Ishikawa (cell line): ENCODE measurements around the gene EHD1.

Experiments used
- CEBPB ChIP-seq: IDR thresholded peaks from 2 replicates; pipeline ENCODE4 v1.6.1; 2012
- CREB1 ChIP-seq: IDR thresholded peaks from 2 replicates; pipeline ENCODE4 v1.6.1; 2012; ENCODE audit warnings: low read depth
- EGR1 ChIP-seq: IDR thresholded peaks from 2 replicates; pipeline ENCODE4 v1.6.1; 2012
- EP300 ChIP-seq: IDR thresholded peaks from 2 replicates; pipeline ENCODE4 v1.6.1; 2012; ENCODE audit warnings: borderline replicate concordance
- FOXM1 ChIP-seq: IDR thresholded peaks from 2 replicates; pipeline ENCODE4 v1.6.1; 2012; ENCODE audit warnings: low read depth, borderline replicate concordance
- MAX ChIP-seq: IDR thresholded peaks from 2 replicates; pipeline ENCODE4 v1.6.1; 2012
- NFIC ChIP-seq: IDR thresholded peaks from 2 replicates; pipeline ENCODE4 v1.6.1; 2012
- RAD21 ChIP-seq: IDR thresholded peaks from 2 replicates; pipeline ENCODE4 v1.6.1; 2012; ENCODE audit warnings: low read depth
- TAF1 ChIP-seq: IDR thresholded peaks from 2 replicates; pipeline ENCODE4 v1.6.1; 2012; ENCODE audit warnings: low read depth, mild to moderate bottlenecking
- TCF12 ChIP-seq: IDR thresholded peaks from 2 replicates; pipeline ENCODE4 v1.6.1; 2012; ENCODE audit warnings: low read depth
- TEAD4 ChIP-seq: IDR thresholded peaks from 2 replicates; pipeline ENCODE4 v1.6.1; 2012
- USF1 ChIP-seq: IDR thresholded peaks from 2 replicates; pipeline ENCODE4 v1.6.1; 2012
- YY1 ChIP-seq: IDR thresholded peaks from 2 replicates; pipeline ENCODE4 v1.6.1; 2012; ENCODE audit warnings: low read depth
- ZBTB7A ChIP-seq: IDR thresholded peaks from 2 replicates; pipeline ENCODE4 v1.6.1; 2012; ENCODE audit warnings: low read depth
- TF ChIP-seq, protein P1 (sequence below): IDR thresholded peaks from 2 replicates; pipeline ENCODE4 v1.6.1; 2012; ENCODE audit warnings: low read depth, mild to moderate bottlenecking

EHD1 gene

GRCh38 chr11:64905516-64906313, 27.3 kb upstream of the EHD1 start:
- TF ChIP-seq RAD21 (no peak), EGR1 (no peak), MAX (no peak), USF1 (no peak), TCF12 (no peak), YY1 (no peak), CEBPB (no peak), EP300 (no peak), TAF1 (no peak)
- TF ChIP-seq, protein P1, sequence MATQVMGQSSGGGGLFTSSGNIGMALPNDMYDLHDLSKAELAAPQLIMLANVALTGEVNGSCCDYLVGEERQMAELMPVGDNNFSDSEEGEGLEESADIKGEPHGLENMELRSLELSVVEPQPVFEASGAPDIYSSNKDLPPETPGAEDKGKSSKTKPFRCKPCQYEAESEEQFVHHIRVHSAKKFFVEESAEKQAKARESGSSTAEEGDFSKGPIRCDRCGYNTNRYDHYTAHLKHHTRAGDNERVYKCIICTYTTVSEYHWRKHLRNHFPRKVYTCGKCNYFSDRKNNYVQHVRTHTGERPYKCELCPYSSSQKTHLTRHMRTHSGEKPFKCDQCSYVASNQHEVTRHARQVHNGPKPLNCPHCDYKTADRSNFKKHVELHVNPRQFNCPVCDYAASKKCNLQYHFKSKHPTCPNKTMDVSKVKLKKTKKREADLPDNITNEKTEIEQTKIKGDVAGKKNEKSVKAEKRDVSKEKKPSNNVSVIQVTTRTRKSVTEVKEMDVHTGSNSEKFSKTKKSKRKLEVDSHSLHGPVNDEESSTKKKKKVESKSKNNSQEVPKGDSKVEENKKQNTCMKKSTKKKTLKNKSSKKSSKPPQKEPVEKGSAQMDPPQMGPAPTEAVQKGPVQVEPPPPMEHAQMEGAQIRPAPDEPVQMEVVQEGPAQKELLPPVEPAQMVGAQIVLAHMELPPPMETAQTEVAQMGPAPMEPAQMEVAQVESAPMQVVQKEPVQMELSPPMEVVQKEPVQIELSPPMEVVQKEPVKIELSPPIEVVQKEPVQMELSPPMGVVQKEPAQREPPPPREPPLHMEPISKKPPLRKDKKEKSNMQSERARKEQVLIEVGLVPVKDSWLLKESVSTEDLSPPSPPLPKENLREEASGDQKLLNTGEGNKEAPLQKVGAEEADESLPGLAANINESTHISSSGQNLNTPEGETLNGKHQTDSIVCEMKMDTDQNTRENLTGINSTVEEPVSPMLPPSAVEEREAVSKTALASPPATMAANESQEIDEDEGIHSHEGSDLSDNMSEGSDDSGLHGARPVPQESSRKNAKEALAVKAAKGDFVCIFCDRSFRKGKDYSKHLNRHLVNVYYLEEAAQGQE = no peak

- TF ChIP-seq TAF1 = no peak
- TF ChIP-seq FOXM1 = no peak
- TF ChIP-seq, protein P1 = no peak
- TF ChIP-seq EP300 = no peak
- TF ChIP-seq TEAD4 = no peak
- no peak for TF ChIP-seq CEBPB
- no peak for TF ChIP-seq NFIC
- no peak for TF ChIP-seq EGR1
- TF ChIP-seq YY1 = no peak
- no peak for TF ChIP-seq TCF12
- TF ChIP-seq RAD21 = no peak
- no peak for TF ChIP-seq MAX
- TF ChIP-seq CREB1 = no peak
- no peak for TF ChIP-seq ZBTB7A
- TF ChIP-seq USF1 = no peak
Observed at GRCh38 chr11:64903291-64903833, 24.9 kb upstream of the EHD1 start.

DNA sequence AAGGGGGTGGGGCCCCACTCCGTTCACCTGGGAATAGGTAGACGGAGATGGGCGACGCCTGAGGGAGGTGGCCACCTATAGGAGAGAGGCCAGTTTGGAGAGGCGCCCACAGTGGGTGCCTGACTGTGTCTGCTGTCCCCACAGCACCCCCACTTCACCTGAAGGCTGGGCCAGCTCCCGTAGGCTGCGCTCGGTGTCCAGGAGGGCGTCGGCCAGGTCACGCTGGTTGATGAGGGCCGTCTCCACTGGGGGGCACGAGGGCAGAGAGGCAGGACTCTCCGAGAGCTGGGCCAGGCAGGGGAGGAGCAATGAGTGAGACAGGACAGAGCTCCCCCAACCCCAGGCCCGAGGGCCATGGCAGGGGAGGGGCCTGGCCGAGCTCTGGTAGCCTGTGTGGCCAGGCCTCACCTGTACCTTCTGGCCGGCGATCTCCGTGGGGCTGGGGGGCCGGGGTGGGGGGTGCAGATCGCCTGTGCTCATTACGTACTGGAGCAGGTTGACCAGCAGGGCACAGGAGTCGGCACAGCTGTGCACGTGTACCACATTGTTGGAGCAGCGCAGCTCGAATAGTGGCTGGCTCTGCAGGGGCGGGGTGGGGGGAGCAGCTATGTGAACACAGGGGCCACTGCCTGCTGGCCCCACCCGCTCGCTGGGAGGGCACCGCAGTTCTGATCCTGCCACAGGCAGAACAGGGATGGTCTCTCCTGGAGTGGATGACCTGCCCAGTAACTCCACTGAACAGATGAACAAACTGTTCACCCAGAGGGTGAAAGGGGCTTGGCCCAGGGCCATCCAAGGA, 23.9 kb upstream of the EHD1 start:
- TF ChIP-seq, protein P1 = no peak
- TF ChIP-seq USF1 = no peak
- no peak for TF ChIP-seq TEAD4

- TF ChIP-seq USF1 (no peak), MAX (no peak), TAF1 (no peak), TEAD4 (no peak), FOXM1 (no peak), TCF12 (no peak), EP300 (no peak), NFIC (no peak), ZBTB7A (no peak), CREB1 (no peak), CEBPB (no peak), YY1 (no peak), RAD21 (no peak), EGR1 (no peak)
- TF ChIP-seq, protein P1 = no peak
Observed at GRCh38 chr11:64900774-64901173, 22.4 kb upstream of the EHD1 start.
